ENCODE results near the gene CHST3. TPM values are rescaled to one million over a fixed set of nuclear protein-coding genes. Genes with fewer than 3 reads are reported as not detected.

Gene CHST3
- total and polyA plus RNA-seq, 8 donors: 3.1 to 10.8 (median 3.6) TPM

DNA sequence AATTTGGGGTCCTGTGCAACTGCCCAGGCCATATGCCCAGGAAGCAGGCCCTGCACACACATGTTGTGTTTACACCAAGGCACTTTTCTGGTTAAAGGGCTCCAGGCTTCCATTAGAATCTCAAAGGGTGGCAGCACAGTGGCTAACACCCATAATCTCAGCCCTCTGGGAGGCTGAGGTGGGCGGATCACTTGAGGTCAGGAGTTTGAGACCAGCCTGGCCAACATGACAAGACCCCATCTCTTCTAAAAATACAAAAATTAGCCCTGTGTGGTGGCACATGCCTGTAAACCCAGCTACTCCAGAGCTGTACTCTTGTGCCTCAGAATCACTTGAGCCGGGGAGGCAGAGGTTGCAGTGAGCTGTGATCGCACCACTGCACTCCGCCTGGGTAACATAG lies 70.6 kb downstream of the CHST3 start:
- H3K36me3 ChIP-seq: no peaks in the 10 kb centered on the region
- no peaks in the 10 kb centered on the region for H3K9me3 ChIP-seq
- no peak for TF ChIP-seq CTCF (IDR thresholded peaks at IDR 0.05)
- H3K4me1 ChIP-seq: no peaks in the 10 kb centered on the region
- no peak for DNase-seq
- H3K4me3 ChIP-seq: no peak overlapping the region
- no peak overlapping the region for H3K27ac ChIP-seq
- no peaks in the 10 kb centered on the region for H3K27me3 ChIP-seq
- no peak for ATAC-seq
- intact Hi-C loops (cut with DNase I): no loop called here
- no peak for FAIRE-seq
- WGBS, 2 donors: 96 to 97% methylated on average over 4 of the region's 4 CpGs

GRCh38 chr10:72035252-72035887 lies 71.2 kb downstream of the CHST3 start:
- Histone ChIP-seq H3K9me3 (no peaks in the 10 kb centered on the region), H3K4me1 (no peaks in the 10 kb centered on the region), H3K4me3 (no peak overlapping the region), H3K27me3 (no peaks in the 10 kb centered on the region), H3K36me3 (no peaks in the 10 kb centered on the region), H3K27ac (no peak overlapping the region)
- TF ChIP-seq CTCF (IDR thresholded peaks at IDR 0.05): no peak
- intact Hi-C loops (cut with DNase I): no loop called here
- DNase-seq (no peak), ATAC-seq (no peak), FAIRE-seq (no peak)
- WGBS, 2 donors: 76 to 78% methylated on average over 13 of the region's 13 CpGs

- ATAC-seq (peak in 1 of 4 donors; percentile 29), FAIRE-seq (no peak), DNase-seq (no peak)
- Histone ChIP-seq H3K27ac (no peak overlapping the region), H3K36me3 (no peaks in the 10 kb centered on the region), H3K27me3 (no peaks in the 10 kb centered on the region), H3K4me3 (no peak overlapping the region), H3K4me1 (no peaks in the 10 kb centered on the region), H3K9me3 (no peaks in the 10 kb centered on the region)
- intact Hi-C loops (cut with DNase I): no loop called here
- TF ChIP-seq CTCF (IDR thresholded peaks at IDR 0.05): no peak
- 78 to 86% methylated on average over 8 of the region's 8 CpGs for WGBS, 2 donors
These were observed 73.1 kb downstream of the CHST3 start for GRCh38 chr10:72037266-72037665.

- intact Hi-C loops (cut with DNase I): no loop called here
- no peak for DNase-seq
- ATAC-seq: no peak
- no peak for FAIRE-seq
- H3K9me3 ChIP-seq: no peaks in the 10 kb centered on the region
- H3K27me3 ChIP-seq: no peaks in the 10 kb centered on the region
- WGBS, 2 donors: 43 to 63% methylated on average over 3 of the region's 3 CpGs
- H3K4me1 ChIP-seq: no peaks in the 10 kb centered on the region
- no peak for TF ChIP-seq CTCF (IDR thresholded peaks at IDR 0.05)
- no peak overlapping the region for H3K4me3 ChIP-seq
- H3K36me3 ChIP-seq: no peaks in the 10 kb centered on the region
- H3K27ac ChIP-seq: no peak overlapping the region
These were observed 73.6 kb downstream of the CHST3 start for GRCh38 chr10:72037811-72038210.

DNA sequence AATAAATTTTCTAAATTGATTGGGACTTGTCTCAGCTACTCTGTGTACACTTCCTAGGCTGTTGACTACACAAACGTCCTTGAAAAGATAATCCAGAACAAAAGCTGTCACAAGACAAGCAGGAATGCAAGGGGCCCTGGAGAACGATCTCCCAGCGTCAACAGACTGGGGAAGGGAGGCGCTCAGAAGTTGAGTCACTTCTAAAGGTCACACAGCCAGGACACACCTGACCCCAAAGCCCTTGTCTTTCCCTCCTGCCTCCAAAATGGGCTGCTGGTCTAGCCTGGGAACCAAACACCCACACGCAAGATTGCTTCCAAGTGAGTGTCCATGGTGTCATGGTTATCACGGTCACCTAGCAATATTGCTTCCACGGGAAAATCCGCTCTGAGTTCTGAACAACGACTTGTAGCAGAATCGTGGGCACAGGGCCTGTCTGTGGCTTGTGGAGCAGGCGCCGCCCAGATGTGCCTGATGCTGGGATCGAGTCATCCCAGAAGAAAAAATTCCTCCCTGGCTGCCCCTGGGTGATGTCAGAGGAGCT lies 74.3 kb downstream of the CHST3 start:
- Histone ChIP-seq H3K27me3 (no peaks in the 10 kb centered on the region), H3K27ac (no peak overlapping the region), H3K4me1 (no peaks in the 10 kb centered on the region), H3K36me3 (no peaks in the 10 kb centered on the region), H3K4me3 (no peak overlapping the region), H3K9me3 (no peaks in the 10 kb centered on the region)
- FAIRE-seq (no peak), DNase-seq (no peak), ATAC-seq (peak in 1 of 4 donors; percentile 21)
- 58 to 69% methylated on average over 13 of the region's 13 CpGs for WGBS, 2 donors
- intact Hi-C loops (cut with DNase I): no loop called here
- no peak for TF ChIP-seq CTCF (IDR thresholded peaks at IDR 0.05)

All from pancreas (tissue), 10 donors.